ENCODE measurements around the gene MOSPD2.
A peak's percentile ranks its signal among the peaks of the same experiment; 100 is the strongest.

MOSPD2 gene

DNA sequence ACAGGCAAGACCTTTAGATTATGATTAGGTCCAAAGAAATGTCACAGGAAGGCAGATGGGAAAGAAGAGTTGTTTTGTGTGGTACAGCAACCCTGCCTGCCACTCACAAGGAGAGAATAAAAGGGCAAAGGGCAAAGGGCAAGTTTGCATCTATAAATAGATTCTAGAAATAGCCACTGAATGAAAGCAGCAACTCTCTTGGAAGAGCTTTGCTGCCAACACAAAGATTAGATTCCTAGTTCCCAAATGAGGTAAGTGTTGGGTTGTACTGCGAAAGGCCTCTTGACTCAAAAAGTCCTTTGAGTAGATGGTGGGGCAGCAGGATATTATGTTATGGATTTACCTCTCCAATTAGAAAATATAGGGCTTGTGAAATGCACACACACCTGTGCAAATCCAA, 61.2 kb downstream of the MOSPD2 start:
- Histone ChIP-seq H3K4me3 (replicated peaks; ENCODE audit: insufficient read depth, low read length) (no peak overlapping the region), H3K27ac (replicated peaks) (no peak overlapping the region), H3K27me3 (ENCODE audit: insufficient read depth, poor library complexity, severe bottlenecking) (no peaks in the 10 kb centered on the region)
- no peak for DNase-seq (ENCODE audit: low read depth in 1 of 2, low spot score in 1 of 2)
- TF ChIP-seq, protein P1, sequence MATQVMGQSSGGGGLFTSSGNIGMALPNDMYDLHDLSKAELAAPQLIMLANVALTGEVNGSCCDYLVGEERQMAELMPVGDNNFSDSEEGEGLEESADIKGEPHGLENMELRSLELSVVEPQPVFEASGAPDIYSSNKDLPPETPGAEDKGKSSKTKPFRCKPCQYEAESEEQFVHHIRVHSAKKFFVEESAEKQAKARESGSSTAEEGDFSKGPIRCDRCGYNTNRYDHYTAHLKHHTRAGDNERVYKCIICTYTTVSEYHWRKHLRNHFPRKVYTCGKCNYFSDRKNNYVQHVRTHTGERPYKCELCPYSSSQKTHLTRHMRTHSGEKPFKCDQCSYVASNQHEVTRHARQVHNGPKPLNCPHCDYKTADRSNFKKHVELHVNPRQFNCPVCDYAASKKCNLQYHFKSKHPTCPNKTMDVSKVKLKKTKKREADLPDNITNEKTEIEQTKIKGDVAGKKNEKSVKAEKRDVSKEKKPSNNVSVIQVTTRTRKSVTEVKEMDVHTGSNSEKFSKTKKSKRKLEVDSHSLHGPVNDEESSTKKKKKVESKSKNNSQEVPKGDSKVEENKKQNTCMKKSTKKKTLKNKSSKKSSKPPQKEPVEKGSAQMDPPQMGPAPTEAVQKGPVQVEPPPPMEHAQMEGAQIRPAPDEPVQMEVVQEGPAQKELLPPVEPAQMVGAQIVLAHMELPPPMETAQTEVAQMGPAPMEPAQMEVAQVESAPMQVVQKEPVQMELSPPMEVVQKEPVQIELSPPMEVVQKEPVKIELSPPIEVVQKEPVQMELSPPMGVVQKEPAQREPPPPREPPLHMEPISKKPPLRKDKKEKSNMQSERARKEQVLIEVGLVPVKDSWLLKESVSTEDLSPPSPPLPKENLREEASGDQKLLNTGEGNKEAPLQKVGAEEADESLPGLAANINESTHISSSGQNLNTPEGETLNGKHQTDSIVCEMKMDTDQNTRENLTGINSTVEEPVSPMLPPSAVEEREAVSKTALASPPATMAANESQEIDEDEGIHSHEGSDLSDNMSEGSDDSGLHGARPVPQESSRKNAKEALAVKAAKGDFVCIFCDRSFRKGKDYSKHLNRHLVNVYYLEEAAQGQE (IDR thresholded peaks at IDR 0.05; ENCODE audit: insufficient replicate concordance, low read depth), result no peak
- TF ChIP-seq POLR2AphosphoS5 (IDR thresholded peaks at IDR 0.05; ENCODE audit: low read depth) (no peak), GABPA (IDR thresholded peaks at IDR 0.05; ENCODE audit: low read depth) (no peak), SPI1 (IDR thresholded peaks at IDR 0.05; ENCODE audit: borderline replicate concordance, low read depth) (no peak)
- TF ChIP-seq, protein P2, sequence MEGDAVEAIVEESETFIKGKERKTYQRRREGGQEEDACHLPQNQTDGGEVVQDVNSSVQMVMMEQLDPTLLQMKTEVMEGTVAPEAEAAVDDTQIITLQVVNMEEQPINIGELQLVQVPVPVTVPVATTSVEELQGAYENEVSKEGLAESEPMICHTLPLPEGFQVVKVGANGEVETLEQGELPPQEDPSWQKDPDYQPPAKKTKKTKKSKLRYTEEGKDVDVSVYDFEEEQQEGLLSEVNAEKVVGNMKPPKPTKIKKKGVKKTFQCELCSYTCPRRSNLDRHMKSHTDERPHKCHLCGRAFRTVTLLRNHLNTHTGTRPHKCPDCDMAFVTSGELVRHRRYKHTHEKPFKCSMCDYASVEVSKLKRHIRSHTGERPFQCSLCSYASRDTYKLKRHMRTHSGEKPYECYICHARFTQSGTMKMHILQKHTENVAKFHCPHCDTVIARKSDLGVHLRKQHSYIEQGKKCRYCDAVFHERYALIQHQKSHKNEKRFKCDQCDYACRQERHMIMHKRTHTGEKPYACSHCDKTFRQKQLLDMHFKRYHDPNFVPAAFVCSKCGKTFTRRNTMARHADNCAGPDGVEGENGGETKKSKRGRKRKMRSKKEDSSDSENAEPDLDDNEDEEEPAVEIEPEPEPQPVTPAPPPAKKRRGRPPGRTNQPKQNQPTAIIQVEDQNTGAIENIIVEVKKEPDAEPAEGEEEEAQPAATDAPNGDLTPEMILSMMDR (IDR thresholded peaks at IDR 0.05; ENCODE audit: insufficient read depth, low read length), result no peak

DNA sequence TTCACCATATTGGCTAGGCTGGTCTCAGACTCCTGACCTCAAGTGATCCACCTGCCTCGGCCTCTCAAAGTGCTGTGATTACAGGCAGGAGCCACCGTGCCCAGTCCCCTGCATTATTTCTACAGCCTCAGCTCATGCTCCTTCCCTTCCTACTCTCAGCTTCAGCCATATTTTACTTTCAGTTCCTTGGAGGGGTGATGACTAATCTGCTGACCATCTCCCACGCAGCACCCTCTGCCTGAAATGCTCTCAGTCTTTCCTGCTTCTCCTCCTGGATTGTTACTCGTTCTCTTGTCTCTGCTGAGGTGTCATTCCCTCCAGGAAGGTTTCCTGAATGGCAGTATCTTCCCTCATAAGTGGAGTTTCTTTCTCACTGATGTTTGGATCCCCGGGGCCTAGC, 63.3 kb downstream of the MOSPD2 start:
- Histone ChIP-seq H3K27ac (replicated peaks) (no peak overlapping the region), H3K4me3 (replicated peaks; ENCODE audit: insufficient read depth, low read length) (no peak overlapping the region), H3K27me3 (ENCODE audit: insufficient read depth, poor library complexity, severe bottlenecking) (no peaks in the 10 kb centered on the region)
- peak in 1 of 2 experiments; percentile 7 for DNase-seq (ENCODE audit: low read depth in 1 of 2, low spot score in 1 of 2)
- TF ChIP-seq GABPA (IDR thresholded peaks at IDR 0.05; ENCODE audit: low read depth) (no peak), SPI1 (IDR thresholded peaks at IDR 0.05; ENCODE audit: borderline replicate concordance, low read depth) (no peak), POLR2AphosphoS5 (IDR thresholded peaks at IDR 0.05; ENCODE audit: low read depth) (no peak)
- TF ChIP-seq, protein P2 (IDR thresholded peaks at IDR 0.05; ENCODE audit: insufficient read depth, low read length), result no peak
- TF ChIP-seq, protein P1 (IDR thresholded peaks at IDR 0.05; ENCODE audit: insufficient replicate concordance, low read depth), result no peak

DNA sequence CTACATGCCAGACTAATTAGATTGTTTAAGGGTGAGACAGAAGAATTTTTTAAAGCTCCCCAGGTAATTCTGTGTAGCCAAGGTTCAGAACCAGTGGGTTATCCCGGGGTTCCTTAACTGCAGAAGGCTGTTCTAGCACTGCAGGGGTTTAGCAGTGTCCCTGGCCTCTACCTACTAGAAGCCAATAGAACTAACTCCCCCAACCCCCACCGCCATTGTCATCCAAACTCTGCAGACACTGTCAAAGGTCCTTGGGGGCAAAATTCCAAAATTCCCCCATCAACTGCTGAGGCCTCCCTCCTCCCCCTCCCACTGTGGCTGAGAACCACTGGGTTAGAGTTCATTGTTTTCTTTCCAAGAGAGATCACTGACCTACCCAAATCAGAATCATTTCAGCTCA, 66.4 kb downstream of the MOSPD2 start:
- DNase-seq (ENCODE audit: low read depth in 1 of 2, low spot score in 1 of 2), result no peak

More for the DNA sequence above, 66.4 kb downstream of the MOSPD2 start:
- Histone ChIP-seq H3K27me3 (ENCODE audit: insufficient read depth, poor library complexity, severe bottlenecking) (no peaks in the 10 kb centered on the region), H3K27ac (replicated peaks) (no peak overlapping the region), H3K4me3 (replicated peaks; ENCODE audit: insufficient read depth, low read length) (no peak overlapping the region)
- TF ChIP-seq, protein P2 (IDR thresholded peaks at IDR 0.05; ENCODE audit: insufficient read depth, low read length), result no peak
- TF ChIP-seq, protein P1 (IDR thresholded peaks at IDR 0.05; ENCODE audit: insufficient replicate concordance, low read depth), result no peak
- TF ChIP-seq POLR2AphosphoS5 (IDR thresholded peaks at IDR 0.05; ENCODE audit: low read depth) (no peak), GABPA (IDR thresholded peaks at IDR 0.05; ENCODE audit: low read depth) (no peak), SPI1 (IDR thresholded peaks at IDR 0.05; ENCODE audit: borderline replicate concordance, low read depth) (no peak)
